Hematopoietic multipotent progenitor cell treated with erythropoietin and hydrocortisone succinate and interleukin-3 and kit ligand, for 17 days (in vitro differentiated cells): ENCODE data around the gene RAD51D.
"Not testable (repeated sequence)": the region's sequence is repeated elsewhere in the genome, so short reads cannot be mapped to it uniquely, and the experiment has no call there.

ENCODE experiments used
- DNase-seq: peaks from one replicate; pipeline ENCODE4 v3.0.0-alpha.2; 2015; ENCODE audit warnings: low spot score

The RAD51D gene

DNA sequence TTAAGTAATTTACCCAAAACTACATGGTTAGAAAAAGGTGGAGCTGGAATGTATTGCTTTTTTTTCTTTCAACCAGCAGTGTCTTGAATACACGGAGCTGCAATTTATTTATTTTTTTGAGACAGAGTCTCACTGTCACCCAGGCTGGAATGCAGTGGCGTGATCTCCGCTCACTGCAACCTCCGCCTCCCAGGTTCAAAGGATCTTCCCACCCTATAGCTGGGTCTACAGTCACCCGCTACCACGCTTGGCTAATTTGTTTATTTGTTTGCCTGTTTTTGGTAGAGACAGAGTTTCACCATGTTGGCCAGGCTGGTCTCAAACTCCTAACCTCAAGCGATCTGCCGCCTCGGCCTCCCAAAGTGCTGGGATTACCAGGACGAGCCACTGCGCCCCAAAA, 29.0 kb downstream of the RAD51D start:
- not testable (repeated sequence) for DNase-seq

DNA sequence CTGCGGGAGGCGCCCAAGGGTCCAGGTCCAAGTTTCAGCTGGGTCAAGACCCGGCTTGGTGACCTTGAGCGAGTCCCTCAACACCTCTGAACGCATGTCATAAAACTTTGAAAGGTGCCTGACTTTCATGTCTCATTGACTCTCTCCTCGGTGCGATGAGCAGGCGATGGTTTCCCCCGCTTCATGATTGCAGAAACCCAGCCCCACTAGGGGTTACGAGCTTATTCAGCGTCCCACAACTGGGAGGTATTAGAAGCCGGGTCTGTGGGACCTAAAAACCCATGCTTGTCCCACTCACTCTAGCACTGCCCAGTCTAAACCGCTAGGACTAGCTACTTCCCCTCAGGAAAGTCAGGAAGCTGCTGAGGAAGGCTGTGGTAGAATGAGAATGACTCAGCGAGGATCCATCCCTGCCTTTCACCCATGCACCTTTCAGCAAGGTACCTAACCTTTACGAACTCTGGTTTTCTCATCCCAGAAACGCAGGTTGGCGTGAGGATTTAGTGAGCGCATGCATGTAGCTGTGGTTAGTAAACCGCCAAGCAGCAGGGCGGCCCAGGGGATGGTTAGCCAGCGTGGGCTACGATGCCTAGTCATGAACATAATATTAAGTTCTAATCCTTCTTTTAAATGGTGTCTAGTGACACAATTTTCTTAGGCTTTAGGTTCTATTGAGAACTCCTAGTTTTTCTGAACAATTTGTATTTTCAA, 29.9 kb downstream of the RAD51D start:
- no peak for DNase-seq

DNA sequence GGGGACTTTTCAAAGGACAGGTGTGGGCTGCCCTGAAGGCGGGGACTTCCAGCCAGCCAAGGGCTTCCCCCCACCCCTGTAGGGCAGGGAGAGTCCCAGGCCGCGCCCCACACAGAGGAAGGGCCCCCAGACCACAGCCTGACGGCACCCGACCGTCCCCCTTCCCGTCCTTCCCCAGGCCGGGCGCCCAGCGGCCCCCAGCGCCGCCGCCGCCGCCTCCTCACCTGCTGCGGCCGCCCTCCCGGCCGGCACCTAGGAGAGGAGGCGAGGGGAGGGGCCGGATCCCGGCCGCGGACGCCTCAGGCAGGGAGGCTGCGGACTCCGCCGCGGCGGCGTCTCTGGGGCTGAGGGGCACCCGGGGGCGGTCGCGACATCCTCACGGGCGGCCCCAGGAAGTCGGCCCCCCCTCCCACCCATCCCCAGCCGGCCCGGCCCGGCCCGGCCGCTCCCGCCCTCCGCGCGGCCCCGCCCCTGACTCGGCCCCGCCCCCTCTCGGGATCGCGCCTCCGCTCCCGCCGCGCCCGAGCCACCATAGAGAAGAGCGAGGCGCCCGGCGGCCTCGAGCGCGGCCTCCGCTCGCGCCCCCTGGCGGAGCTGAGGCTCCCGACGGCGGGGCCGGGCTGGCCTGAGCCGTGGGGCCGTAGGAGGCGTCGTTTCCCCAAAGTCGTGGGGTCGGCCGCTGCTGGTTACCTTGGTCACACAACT, 30.6 kb downstream of the RAD51D start:
- peak; percentile 93 for DNase-seq

DNA sequence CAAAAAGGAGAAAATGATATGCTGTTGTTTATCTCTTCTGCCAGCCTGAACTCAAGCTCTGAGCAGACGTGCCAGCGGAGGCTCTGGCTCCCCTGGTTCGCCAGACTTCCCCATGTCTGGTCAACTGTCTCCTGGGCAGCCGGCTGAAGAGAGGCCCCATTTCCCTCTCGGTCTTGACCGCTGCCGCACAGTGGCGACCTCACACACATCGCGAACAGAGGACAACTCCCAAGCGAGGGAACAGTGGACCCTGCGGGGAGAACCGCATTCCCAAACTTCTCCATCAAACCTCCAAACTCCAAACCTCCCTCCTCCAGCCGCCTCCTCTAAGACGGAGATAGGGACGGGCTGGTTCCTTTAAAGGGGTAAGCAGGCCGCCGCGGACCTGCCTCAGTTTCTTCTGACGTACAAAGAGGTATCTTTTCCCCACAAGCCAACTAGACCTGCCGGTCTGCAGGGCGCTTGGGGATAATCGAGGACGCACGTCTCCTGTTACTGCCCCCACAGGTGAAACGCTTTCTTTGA, 31.2 kb downstream of the RAD51D start:
- DNase-seq = no peak

GRCh38 chr17:35087731-35088355, 31.8 kb downstream of the RAD51D start:
- DNase-seq = peak; percentile 71

DNA sequence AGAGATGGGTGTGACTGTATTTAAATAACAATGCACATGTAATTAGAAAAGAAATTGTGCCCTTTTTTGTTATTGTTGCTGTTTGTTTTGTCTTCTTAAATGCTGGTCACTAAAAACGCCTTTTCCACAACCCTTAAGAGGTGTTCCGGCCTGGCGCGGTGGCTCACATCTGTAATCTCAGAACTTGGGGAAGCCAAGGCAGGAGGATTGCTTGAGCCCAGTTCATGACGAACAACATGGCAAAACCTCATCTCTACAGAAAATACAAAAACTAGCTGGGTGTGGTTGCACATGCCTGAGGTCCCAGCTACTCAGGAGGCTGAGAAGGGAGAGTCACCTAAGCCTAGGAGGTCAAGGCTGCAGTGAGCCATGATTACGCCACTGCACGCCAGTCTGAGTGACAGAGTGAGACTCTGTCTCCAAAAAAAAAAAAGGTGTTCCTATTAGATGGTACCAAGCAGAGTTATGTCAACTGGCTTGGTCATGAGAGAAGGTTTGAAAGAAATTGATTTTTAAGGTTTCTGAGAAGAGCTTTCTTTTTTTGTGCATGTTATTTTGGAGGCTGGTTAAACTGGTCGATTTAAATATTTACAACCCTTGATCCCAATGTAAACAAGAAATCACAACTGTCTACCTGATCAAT, 32.6 kb downstream of the RAD51D start:
- peak; percentile 36 for DNase-seq

DNA sequence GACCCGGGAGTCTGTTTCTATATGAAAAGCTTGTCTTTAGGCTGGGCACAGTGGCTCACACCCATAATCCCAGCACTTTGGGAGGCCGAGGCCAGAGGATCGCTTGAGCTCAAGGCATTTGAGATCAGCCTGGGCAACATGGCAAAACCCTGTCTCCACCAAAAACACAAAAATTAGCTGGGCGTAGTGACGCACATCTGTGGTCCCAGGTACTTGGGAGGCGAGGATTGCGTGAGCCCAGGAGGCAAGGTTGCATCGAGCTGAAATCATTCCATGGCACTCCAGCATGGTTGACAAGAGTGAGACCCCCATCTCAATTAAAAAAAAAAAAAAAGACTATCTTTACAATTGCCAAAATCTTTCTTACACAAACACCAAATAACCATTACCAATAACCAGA, 33.5 kb downstream of the RAD51D start:
- DNase-seq = no peak

GRCh38 chr17:35084987-35085386, 34.7 kb downstream of the RAD51D start:
- no peak for DNase-seq

DNA sequence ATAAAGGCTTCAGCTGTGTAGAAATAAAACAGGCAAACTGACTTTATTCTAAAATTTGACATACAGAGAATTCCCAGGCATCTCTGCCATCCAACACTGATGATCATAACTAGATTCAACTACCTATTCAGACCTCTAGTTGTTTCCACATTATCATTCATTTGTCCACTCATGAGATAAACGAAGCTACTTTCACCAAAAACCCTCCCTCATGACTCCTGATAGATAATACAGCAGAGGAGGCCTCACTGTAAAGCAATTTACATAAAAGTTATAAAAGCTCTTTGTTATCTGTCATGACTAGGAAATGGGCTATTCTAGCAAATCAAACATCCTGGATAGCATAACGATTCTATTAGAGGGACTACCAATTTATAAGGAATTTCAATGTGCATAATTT, 36.6 kb downstream of the RAD51D start:
- DNase-seq = no peak

GRCh38 chr17:35082073-35082657, 37.5 kb downstream of the RAD51D start:
- DNase-seq = peak; percentile 76

- no peak for DNase-seq
Observed at GRCh38 chr17:35081638-35082037, 38.0 kb downstream of the RAD51D start.

- DNase-seq = no peak
Observed at GRCh38 chr17:35080536-35080935, 39.1 kb downstream of the RAD51D start.

DNA sequence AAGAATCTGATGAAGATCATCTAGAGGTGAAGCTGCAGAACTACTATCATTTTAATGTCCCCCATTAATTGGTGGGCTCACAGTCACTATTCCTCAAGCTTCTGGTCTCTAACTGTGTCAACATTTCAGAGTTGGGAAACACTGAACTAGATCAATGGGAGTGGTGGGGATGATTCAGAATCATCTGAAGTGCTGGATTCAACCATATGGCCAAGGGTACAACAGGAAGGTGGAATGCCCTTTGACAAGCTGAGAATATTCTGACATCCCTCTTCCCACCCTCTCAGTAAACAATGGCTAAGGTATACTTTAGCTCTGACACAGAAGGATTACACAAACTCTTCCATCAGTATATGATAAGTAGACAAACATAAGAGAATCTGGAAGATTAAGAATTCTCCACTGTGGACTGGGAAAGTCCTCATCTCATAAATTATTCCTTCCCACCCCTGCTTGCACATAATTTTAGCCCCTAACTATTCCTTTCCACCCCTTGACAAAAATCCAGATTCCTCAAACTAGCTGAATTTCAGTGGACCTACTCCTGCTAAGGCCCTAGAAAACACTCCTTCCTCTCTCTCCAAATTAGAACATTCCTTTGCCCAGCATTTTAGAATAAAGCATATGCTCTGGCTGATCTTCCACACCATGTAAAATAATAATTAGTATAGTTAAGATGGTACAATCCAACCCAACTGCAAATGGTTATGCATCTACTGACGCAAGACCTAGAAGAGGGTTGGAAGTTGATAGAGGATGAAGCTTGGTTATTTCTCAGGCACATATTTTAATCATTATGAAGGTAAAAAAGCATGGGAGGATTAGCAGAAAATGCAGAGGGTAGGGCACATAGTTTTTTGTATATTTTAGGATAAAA, 39.9 kb downstream of the RAD51D start:
- no peak for DNase-seq

- no peak for DNase-seq
Observed at GRCh38 chr17:35076874-35077273, 42.8 kb downstream of the RAD51D start.

DNA sequence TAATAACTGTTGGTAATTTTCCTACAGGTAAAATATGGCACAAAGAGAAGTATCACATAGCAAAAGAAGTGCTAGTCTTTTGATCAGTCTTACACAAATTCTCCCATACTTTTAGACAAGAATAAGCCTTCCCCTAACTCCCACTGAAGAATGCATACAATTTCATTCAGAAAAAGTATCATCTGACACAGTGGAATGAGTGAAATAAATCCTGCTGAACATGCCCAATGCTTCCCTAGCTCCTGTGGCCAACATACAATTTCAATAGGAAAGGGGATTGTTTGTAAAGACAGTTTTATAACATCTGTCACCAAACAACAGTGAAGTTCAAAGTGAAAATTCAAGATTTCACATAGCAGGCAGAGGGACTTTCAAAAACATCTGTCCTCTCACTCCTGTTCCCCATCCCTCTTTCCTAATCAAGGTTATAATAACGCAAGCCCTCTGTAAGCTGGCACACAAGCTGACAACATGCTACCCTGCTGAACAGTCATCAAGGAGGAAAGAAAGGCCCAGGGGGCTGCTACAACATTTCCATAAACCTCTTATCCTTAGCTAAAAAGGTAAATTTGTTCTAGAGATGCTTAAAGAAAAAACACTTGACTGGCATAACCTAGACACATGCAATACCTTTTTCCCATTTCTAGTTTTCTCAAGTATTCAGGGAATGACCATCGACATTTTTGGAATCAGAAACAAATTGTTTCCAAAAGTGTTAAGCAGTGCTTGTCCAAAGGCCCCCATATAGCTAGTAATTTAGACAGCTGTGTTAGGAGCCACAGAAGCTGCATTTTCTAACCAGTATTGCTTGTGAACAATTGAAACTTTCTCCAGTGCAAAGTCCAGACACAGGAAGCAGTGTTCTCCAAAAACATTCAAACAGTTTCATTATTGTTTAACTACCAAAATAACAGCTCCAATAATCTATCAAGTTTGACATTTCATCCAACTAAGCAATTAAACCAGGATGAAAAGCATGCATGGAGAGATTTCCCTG, 44.7 kb downstream of the RAD51D start:
- no peak for DNase-seq

GRCh38 chr17:35073991-35074627, 45.6 kb downstream of the RAD51D start:
- no peak for DNase-seq

DNA sequence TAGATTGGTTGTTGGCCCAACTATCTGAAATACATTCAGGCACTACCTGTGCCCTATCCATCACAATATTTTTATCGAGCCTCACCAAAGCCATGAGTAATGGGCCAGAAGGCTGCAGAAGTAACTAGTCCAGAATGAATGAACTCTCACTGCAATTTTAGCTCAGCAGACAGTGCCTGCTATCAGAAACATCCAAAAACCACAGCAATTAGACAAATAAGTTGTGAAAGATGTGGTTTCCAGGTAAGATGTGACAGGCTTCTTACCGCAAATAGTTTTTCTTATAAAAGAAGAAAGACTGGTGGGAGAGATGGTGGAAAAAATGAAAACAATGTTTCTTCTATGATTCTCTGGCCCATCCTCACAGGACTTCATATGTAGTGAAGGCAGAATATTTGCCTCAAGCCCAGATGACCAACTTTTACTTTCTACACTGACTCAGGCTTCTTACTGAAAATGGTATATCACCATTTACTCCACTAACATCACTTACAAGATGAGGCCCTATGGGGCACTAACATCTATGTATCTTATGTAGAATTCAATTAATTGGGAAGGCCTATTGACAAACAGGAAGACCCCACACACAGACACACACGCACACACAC, 46.4 kb downstream of the RAD51D start:
- no peak for DNase-seq

DNA sequence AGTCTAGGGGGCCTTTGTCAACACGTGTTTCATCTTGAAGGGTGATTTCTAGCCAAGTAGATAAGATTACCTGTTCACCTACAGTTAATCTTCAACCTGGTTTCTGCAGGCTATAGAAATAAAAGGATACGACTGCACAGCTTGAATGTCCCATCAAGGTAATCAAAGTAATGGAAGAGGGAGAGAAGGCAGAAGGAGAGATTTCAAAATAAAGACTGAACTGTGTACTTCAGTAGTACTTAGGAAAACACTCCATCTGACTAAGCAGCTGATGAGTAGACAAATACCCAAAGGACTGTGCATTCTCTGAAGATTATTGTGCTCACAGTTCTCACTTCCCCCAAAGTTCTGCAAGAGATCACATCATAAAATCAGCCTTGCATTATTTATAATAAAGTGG, 50.3 kb downstream of the RAD51D start:
- no peak for DNase-seq

DNA sequence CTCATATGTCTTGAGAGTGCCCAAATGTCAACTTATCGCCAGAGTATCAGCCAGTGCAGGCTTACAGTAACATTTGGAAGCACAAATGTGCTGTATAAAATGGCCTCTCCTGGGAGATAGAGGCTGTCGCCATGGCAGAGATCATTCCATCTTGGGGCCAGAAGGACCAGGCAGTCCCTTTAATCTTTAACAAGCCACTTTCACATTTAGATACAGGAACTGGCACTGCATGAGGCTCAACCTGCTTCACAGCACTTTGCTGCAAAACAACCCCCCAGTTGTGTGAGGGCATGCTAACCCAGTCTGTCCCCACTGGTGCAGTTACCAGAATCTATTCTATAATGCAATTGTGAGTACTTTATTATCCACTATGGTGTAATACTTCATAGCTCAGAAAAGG, 51.4 kb downstream of the RAD51D start:
- peak; percentile 31 for DNase-seq
